ENCODE data around the gene ABAT. TPM values are rescaled to one million over a fixed set of nuclear protein-coding genes. Genes with fewer than 3 reads are reported as not detected.

ABAT gene
- total and polyA plus RNA-seq, 9 donors: 3.8 to 20.3 (median 13.6) TPM

GRCh38 chr16:8679151-8679550, 4.7 kb downstream of the ABAT start:
- no peak for TF ChIP-seq CTCF (IDR thresholded peaks at IDR 0.05)
- intact Hi-C loops (cut with DNase I): loop anchor here in 1 of 4 donors (10.0 kb wide), 1 partner anchor 116 kb away; the partner anchor contains the start of genes PMM2 and TMEM186
- Histone ChIP-seq H3K27ac (no peak overlapping the region), H3K27me3 (no peaks in the 10 kb centered on the region), H3K4me3 (no peak overlapping the region), H3K36me3 (no peaks in the 10 kb centered on the region), H3K9me3 (no peaks in the 10 kb centered on the region), H3K4me1 (ENCODE audit: insufficient read depth) (peaks cover 5% of the 10 kb centered on the region)
- DNase-seq: no peak
- WGBS, 3 donors: 78 to 92% (median 91%) methylated on average over 2 of the region's 2 CpGs

- no peak overlapping the region for H3K4me3 ChIP-seq
- no peak for TF ChIP-seq CTCF (IDR thresholded peaks at IDR 0.05)
- TF ChIP-seq EP300 (IDR thresholded peaks at IDR 0.05): no peak
- TF ChIP-seq POLR2A (IDR thresholded peaks at IDR 0.05): no peak
- H3K36me3 ChIP-seq: no peaks in the 10 kb centered on the region
- no peak overlapping the region for H3K27ac ChIP-seq
- intact Hi-C loops (cut with DNase I): no loop called here
- no peak for DNase-seq
- no peaks in the 10 kb centered on the region for H3K27me3 ChIP-seq
- no peaks in the 10 kb centered on the region for H3K9me3 ChIP-seq
- WGBS, 3 donors: 78 to 84% (median 81%) methylated on average over 9 of the region's 9 CpGs
- H3K4me1 ChIP-seq (ENCODE audit: insufficient read depth): no peaks in the 10 kb centered on the region
Measured at GRCh38 chr16:8682551-8683259, 8.3 kb downstream of the ABAT start.

GRCh38 chr16:8683640-8684039, 9.2 kb downstream of the ABAT start:
- Histone ChIP-seq H3K4me3 (no peak overlapping the region), H3K9me3 (no peaks in the 10 kb centered on the region), H3K4me1 (ENCODE audit: insufficient read depth) (no peaks in the 10 kb centered on the region), H3K27me3 (no peaks in the 10 kb centered on the region), H3K36me3 (no peaks in the 10 kb centered on the region), H3K27ac (no peak overlapping the region)
- 67 to 84% (median 82%) methylated on average over 4 of the region's 4 CpGs for WGBS, 3 donors
- no peak for DNase-seq
- intact Hi-C loops (cut with DNase I): no loop called here
- TF ChIP-seq CTCF (IDR thresholded peaks at IDR 0.05) (no peak), POLR2A (IDR thresholded peaks at IDR 0.05) (no peak), EP300 (IDR thresholded peaks at IDR 0.05) (no peak)

GRCh38 chr16:8685617-8686016, 11.2 kb downstream of the ABAT start:
- intact Hi-C loops (cut with DNase I): no loop called here
- Histone ChIP-seq H3K36me3 (no peaks in the 10 kb centered on the region), H3K9me3 (peaks cover 0 to 8% of the 10 kb centered on the region in 2 donors), H3K4me1 (ENCODE audit: insufficient read depth) (no peaks in the 10 kb centered on the region), H3K27me3 (no peaks in the 10 kb centered on the region), H3K27ac (no peak overlapping the region), H3K4me3 (no peak overlapping the region)
- no peak for DNase-seq
- TF ChIP-seq POLR2A (IDR thresholded peaks at IDR 0.05) (no peak), CTCF (IDR thresholded peaks at IDR 0.05) (no peak), EP300 (IDR thresholded peaks at IDR 0.05) (no peak)
- 61 to 83% (median 80%) methylated on average over 3 of the region's 3 CpGs for WGBS, 3 donors

All from ovary (tissue), 9 donors.